ENCODE data around the gene FKBP1B.

The FKBP1B gene

DNA sequence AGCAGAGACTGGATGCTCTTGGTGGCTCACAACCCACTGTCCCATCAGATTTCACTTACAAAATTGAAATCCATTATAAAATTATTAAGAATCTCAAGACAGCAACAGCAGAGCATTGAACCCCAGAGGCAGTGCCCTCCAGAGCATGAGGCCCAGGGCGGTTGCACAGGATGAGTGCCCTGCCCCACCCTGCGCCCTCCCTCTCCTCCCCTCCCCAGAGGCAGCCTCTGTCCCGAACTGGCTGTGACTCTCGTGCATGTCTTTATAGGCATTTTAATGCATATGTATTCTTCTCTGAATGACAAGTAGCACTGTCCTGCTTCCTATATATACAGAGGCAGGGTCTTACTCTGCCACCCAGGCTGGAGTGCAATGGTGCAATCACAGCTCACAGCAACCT is 29.3 kb upstream of the FKBP1B start:
- H3K4me2 ChIP-seq (ENCODE audit: low read length, poor library complexity, severe bottlenecking) = no peak overlapping the region
- H3K36me3 ChIP-seq (ENCODE audit: control insufficient read depth in 1 of 2, insufficient read depth in 2 of 2, low read depth in 1 of 2, low read length in 2 of 2) = peaks cover 9 to 38% of the 10 kb centered on the region in 2 experiments
- H3K23ac ChIP-seq (ENCODE audit: low read length in 2 of 2) = no peak overlapping the region
- H3K4me1 ChIP-seq (ENCODE audit: control insufficient read depth, insufficient read depth, low read depth, low read length) = peaks cover 26% of the 10 kb centered on the region
- no peak overlapping the region for H2BK15ac ChIP-seq (ENCODE audit: low read depth, poor library complexity, severe bottlenecking)
- H3K27me3 ChIP-seq (ENCODE audit: control insufficient read depth in 1 of 2, insufficient read depth in 1 of 2, low read length in 2 of 2) = no peaks in the 10 kb centered on the region
- DNase-seq = no peak
- H3K27ac ChIP-seq (ENCODE audit: low read length, poor library complexity, severe bottlenecking) = no peak overlapping the region
- peaks cover 4% of the 10 kb centered on the region for H3K79me1 ChIP-seq (replicated peaks; ENCODE audit: low read length, poor library complexity, severe bottlenecking)
- 86% methylated on average over 1 of the region's 4 CpGs for WGBS
- no peak overlapping the region for H4K91ac ChIP-seq (ENCODE audit: low read length)
- no peak overlapping the region for H2BK120ac ChIP-seq (ENCODE audit: low read depth, low read length)
- no peak overlapping the region for H3K4me3 ChIP-seq (ENCODE audit: insufficient read depth in 1 of 2, low read depth in 1 of 2, low read length in 2 of 2)
- no peak overlapping the region for H2AK5ac ChIP-seq (ENCODE audit: low read length, severe bottlenecking)
- H3K18ac ChIP-seq (ENCODE audit: low read depth in 1 of 2, low read length in 2 of 2) = no peak overlapping the region
- H4K8ac ChIP-seq (ENCODE audit: low read length) = no peak overlapping the region
- H3K9me3 ChIP-seq (ENCODE audit: control insufficient read depth, low read length) = no peaks in the 10 kb centered on the region
- H2BK5ac ChIP-seq (ENCODE audit: low read depth, low read length, poor library complexity, severe bottlenecking) = no peak overlapping the region
- H3K9ac ChIP-seq (ENCODE audit: low read length) = no peak overlapping the region
- H2AFZ ChIP-seq (ENCODE audit: low read depth, low read length) = no peak overlapping the region
- no peak overlapping the region for H2BK12ac ChIP-seq (ENCODE audit: low read length in 2 of 2)
- no peak overlapping the region for H3K4ac ChIP-seq (ENCODE audit: low read depth in 1 of 2, low read length in 2 of 2)
- H3K14ac ChIP-seq (ENCODE audit: low read length in 2 of 2) = no peak overlapping the region

- H2BK5ac ChIP-seq (ENCODE audit: low read depth, low read length, poor library complexity, severe bottlenecking) = no peak overlapping the region
- peaks cover 4% of the 10 kb centered on the region for H3K79me1 ChIP-seq (replicated peaks; ENCODE audit: low read length, poor library complexity, severe bottlenecking)
- H3K9ac ChIP-seq (ENCODE audit: low read length) = no peak overlapping the region
- H2AK5ac ChIP-seq (ENCODE audit: low read length, severe bottlenecking) = no peak overlapping the region
- no peak overlapping the region for H4K8ac ChIP-seq (ENCODE audit: low read length)
- H3K4ac ChIP-seq (ENCODE audit: low read depth in 1 of 2, low read length in 2 of 2) = no peak overlapping the region
- H3K4me3 ChIP-seq (ENCODE audit: insufficient read depth in 1 of 2, low read depth in 1 of 2, low read length in 2 of 2) = no peak overlapping the region
- H2BK12ac ChIP-seq (ENCODE audit: low read length in 2 of 2) = no peak overlapping the region
- no peak overlapping the region for H3K14ac ChIP-seq (ENCODE audit: low read length in 2 of 2)
- H3K27me3 ChIP-seq (ENCODE audit: control insufficient read depth in 1 of 2, insufficient read depth in 1 of 2, low read length in 2 of 2) = no peaks in the 10 kb centered on the region
- H3K18ac ChIP-seq (ENCODE audit: low read depth in 1 of 2, low read length in 2 of 2) = no peak overlapping the region
- H3K36me3 ChIP-seq (ENCODE audit: control insufficient read depth in 1 of 2, insufficient read depth in 2 of 2, low read depth in 1 of 2, low read length in 2 of 2) = peaks cover 10 to 45% of the 10 kb centered on the region in 2 experiments
- H2AFZ ChIP-seq (ENCODE audit: low read depth, low read length) = no peak overlapping the region
- H3K27ac ChIP-seq (ENCODE audit: low read length, poor library complexity, severe bottlenecking) = no peak overlapping the region
- no peak overlapping the region for H2BK120ac ChIP-seq (ENCODE audit: low read depth, low read length)
- H2BK15ac ChIP-seq (ENCODE audit: low read depth, poor library complexity, severe bottlenecking) = no peak overlapping the region
- WGBS = 85% methylated on average over 16 of the region's 19 CpGs
- no peak overlapping the region for H3K4me2 ChIP-seq (ENCODE audit: low read length, poor library complexity, severe bottlenecking)
- H3K9me3 ChIP-seq (ENCODE audit: control insufficient read depth, low read length) = no peaks in the 10 kb centered on the region
- H3K23ac ChIP-seq (ENCODE audit: low read length in 2 of 2) = no peak overlapping the region
- H4K91ac ChIP-seq (ENCODE audit: low read length) = peak overlapping the region; percentile 61
- no peak for DNase-seq
- H3K4me1 ChIP-seq (ENCODE audit: control insufficient read depth, insufficient read depth, low read depth, low read length) = peaks cover 18% of the 10 kb centered on the region
Measured at GRCh38 chr2:24021122-24021998, 28.2 kb upstream of the FKBP1B start.

- Histone ChIP-seq H3K9ac (ENCODE audit: low read length) (no peak overlapping the region), H3K4me3 (ENCODE audit: insufficient read depth in 1 of 2, low read depth in 1 of 2, low read length in 2 of 2) (no peak overlapping the region), H2AFZ (ENCODE audit: low read depth, low read length) (no peak overlapping the region), H3K4ac (ENCODE audit: low read depth in 1 of 2, low read length in 2 of 2) (no peak overlapping the region), H2BK5ac (ENCODE audit: low read depth, low read length, poor library complexity, severe bottlenecking) (no peak overlapping the region), H3K18ac (ENCODE audit: low read depth in 1 of 2, low read length in 2 of 2) (no peak overlapping the region), H4K8ac (ENCODE audit: low read length) (no peak overlapping the region), H3K27ac (ENCODE audit: low read length, poor library complexity, severe bottlenecking) (no peak overlapping the region), H2BK12ac (ENCODE audit: low read length in 2 of 2) (no peak overlapping the region), H2AK5ac (ENCODE audit: low read length, severe bottlenecking) (no peak overlapping the region), H3K79me1 (replicated peaks; ENCODE audit: low read length, poor library complexity, severe bottlenecking) (peaks cover 4% of the 10 kb centered on the region), H2BK15ac (ENCODE audit: low read depth, poor library complexity, severe bottlenecking) (no peak overlapping the region), H3K36me3 (ENCODE audit: control insufficient read depth in 1 of 2, insufficient read depth in 2 of 2, low read depth in 1 of 2, low read length in 2 of 2) (peaks cover 15 to 45% of the 10 kb centered on the region in 2 experiments), H3K23ac (ENCODE audit: low read length in 2 of 2) (peak overlapping the region in 1 of 2 experiments; percentile 61), H3K27me3 (ENCODE audit: control insufficient read depth in 1 of 2, insufficient read depth in 1 of 2, low read length in 2 of 2) (no peaks in the 10 kb centered on the region), H3K14ac (ENCODE audit: low read length in 2 of 2) (no peak overlapping the region), H3K4me2 (ENCODE audit: low read length, poor library complexity, severe bottlenecking) (no peak overlapping the region), H2BK120ac (ENCODE audit: low read depth, low read length) (no peak overlapping the region), H4K91ac (ENCODE audit: low read length) (no peak overlapping the region), H3K9me3 (ENCODE audit: control insufficient read depth, low read length) (no peaks in the 10 kb centered on the region), H3K4me1 (ENCODE audit: control insufficient read depth, insufficient read depth, low read depth, low read length) (peaks cover 12% of the 10 kb centered on the region)
- no peak for DNase-seq
- WGBS = 93% methylated on average over 14 of the region's 14 CpGs
Measured at GRCh38 chr2:24022324-24022974, 27.1 kb upstream of the FKBP1B start.

DNA sequence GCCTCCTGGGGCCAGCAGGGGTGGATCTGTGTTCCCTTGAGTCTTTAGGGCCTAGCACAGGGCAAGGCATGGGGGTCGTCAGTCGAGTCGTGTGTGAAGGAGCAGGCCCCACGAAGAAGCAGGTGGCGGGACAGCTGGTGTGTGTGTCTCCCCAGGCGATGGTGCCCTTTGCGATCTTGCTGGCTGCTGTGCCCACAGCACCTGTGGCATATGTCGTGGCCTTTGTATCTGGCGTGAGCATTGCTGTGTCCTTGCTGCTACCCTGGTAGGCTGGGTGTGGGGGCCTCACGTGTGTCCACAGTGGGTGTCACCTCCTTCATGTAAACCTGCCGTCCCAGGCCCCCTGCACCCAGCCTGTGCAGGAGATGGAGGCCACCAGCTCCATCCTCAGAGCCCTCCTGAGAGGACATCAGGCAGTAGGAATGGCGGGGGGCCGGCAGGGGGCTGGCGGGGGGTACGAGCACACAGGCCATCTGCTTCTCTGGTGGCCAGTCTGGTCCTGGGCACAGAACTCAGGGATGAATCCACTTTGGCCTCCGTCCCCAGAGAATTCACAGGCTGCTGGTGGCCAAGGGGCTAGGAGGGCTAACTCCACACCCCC is 26.5 kb upstream of the FKBP1B start:
- no peak overlapping the region for H3K4ac ChIP-seq (ENCODE audit: low read depth in 1 of 2, low read length in 2 of 2)
- H4K91ac ChIP-seq (ENCODE audit: low read length) = no peak overlapping the region
- H2BK120ac ChIP-seq (ENCODE audit: low read depth, low read length) = no peak overlapping the region
- H3K36me3 ChIP-seq (ENCODE audit: control insufficient read depth in 1 of 2, insufficient read depth in 2 of 2, low read depth in 1 of 2, low read length in 2 of 2) = peaks cover 15 to 45% of the 10 kb centered on the region in 2 experiments
- H3K4me1 ChIP-seq (ENCODE audit: control insufficient read depth, insufficient read depth, low read depth, low read length) = peaks cover 12% of the 10 kb centered on the region
- 94% methylated on average over 16 of the region's 16 CpGs for WGBS
- no peak overlapping the region for H2BK5ac ChIP-seq (ENCODE audit: low read depth, low read length, poor library complexity, severe bottlenecking)
- no peak overlapping the region for H3K18ac ChIP-seq (ENCODE audit: low read depth in 1 of 2, low read length in 2 of 2)
- H3K79me1 ChIP-seq (replicated peaks; ENCODE audit: low read length, poor library complexity, severe bottlenecking) = peaks cover 4% of the 10 kb centered on the region
- no peak overlapping the region for H3K23ac ChIP-seq (ENCODE audit: low read length in 2 of 2)
- H3K27me3 ChIP-seq (ENCODE audit: control insufficient read depth in 1 of 2, insufficient read depth in 1 of 2, low read length in 2 of 2) = no peaks in the 10 kb centered on the region
- no peak overlapping the region for H3K4me3 ChIP-seq (ENCODE audit: insufficient read depth in 1 of 2, low read depth in 1 of 2, low read length in 2 of 2)
- no peak overlapping the region for H2BK12ac ChIP-seq (ENCODE audit: low read length in 2 of 2)
- no peak overlapping the region for H3K4me2 ChIP-seq (ENCODE audit: low read length, poor library complexity, severe bottlenecking)
- H4K8ac ChIP-seq (ENCODE audit: low read length) = no peak overlapping the region
- H2BK15ac ChIP-seq (ENCODE audit: low read depth, poor library complexity, severe bottlenecking) = no peak overlapping the region
- no peak overlapping the region for H2AK5ac ChIP-seq (ENCODE audit: low read length, severe bottlenecking)
- peak overlapping the region in 1 of 2 experiments; percentile 51 for H3K14ac ChIP-seq (ENCODE audit: low read length in 2 of 2)
- no peak for DNase-seq
- no peak overlapping the region for H3K27ac ChIP-seq (ENCODE audit: low read length, poor library complexity, severe bottlenecking)
- no peak overlapping the region for H2AFZ ChIP-seq (ENCODE audit: low read depth, low read length)
- no peak overlapping the region for H3K9ac ChIP-seq (ENCODE audit: low read length)
- no peaks in the 10 kb centered on the region for H3K9me3 ChIP-seq (ENCODE audit: control insufficient read depth, low read length)
